Neural cell (in vitro differentiated cells): ENCODE data around the gene NRP2. TPM values are rescaled to one million over a fixed set of nuclear protein-coding genes. Genes with fewer than 3 reads are reported as not detected.
A peak's percentile ranks its signal among the peaks of the same experiment; 100 is the strongest.

Experiments used
- H2AFZ ChIP-seq: fragments of 200-600, 300-800 bp; sonication (generic), shearing (Covaris generic); 2 replicates; pipeline ENCODE4 v1.6.0; 2014; ENCODE audit warnings: low read depth, mild to moderate bottlenecking, antibody characterized with exemption, low read length, moderate library complexity
- H3F3A ChIP-seq: fragments of 200-600 bp; shearing (Covaris generic); 2 replicates; pipeline ENCODE4 v1.6.1; 2016; ENCODE audit warnings: mild to moderate bottlenecking, moderate library complexity, mixed read lengths, antibody characterized with exemption, low read length; ENCODE audit not compliant: insufficient read depth, poor library complexity, severe bottlenecking
- H3K27ac ChIP-seq: fragments of 200-600, 300-800 bp; sonication (generic), shearing (Covaris generic); 2 replicates; pipeline ENCODE4 v1.5.1; 2014; ENCODE audit warnings: mild to moderate bottlenecking, low read length, moderate library complexity
- H3K27me3 ChIP-seq: fragments of 300-800, 200-600 bp; sonication (generic), shearing (Covaris generic); 2 replicates; pipeline ENCODE4 v1.6.0; 2014; ENCODE audit warnings: mild to moderate bottlenecking, low read depth, low read length, moderate library complexity; ENCODE audit not compliant: insufficient read depth
- H3K36me3 ChIP-seq: fragments of 300-800, 200-600 bp; sonication (generic), shearing (Covaris generic); 2 replicates; pipeline ENCODE4 v1.5.1; 2014; ENCODE audit warnings: mild to moderate bottlenecking, antibody characterized with exemption, low read length, moderate library complexity; ENCODE audit not compliant: insufficient read depth
- H3K4me2 ChIP-seq: fragments of 300-800, 200-600 bp; sonication (generic), shearing (Covaris generic); 2 replicates; pipeline ENCODE4 v1.6.0; 2014; ENCODE audit warnings: mild to moderate bottlenecking, low read length
- H3K4me3 ChIP-seq: fragments of 300-800, 200-600 bp; sonication (generic), shearing (Covaris generic); 2 replicates; pipeline ENCODE4 v1.5.1; 2014; ENCODE audit warnings: mild to moderate bottlenecking, low read length, moderate library complexity
- H3K79me2 ChIP-seq: fragments of 200-600 bp; shearing (Covaris generic); replicated peaks from 2 replicates; pipeline ENCODE4 v1.6.0; 2014; ENCODE audit warnings: mild to moderate bottlenecking, low read length, moderate library complexity; ENCODE audit not compliant: insufficient read depth
- H3K9ac ChIP-seq: fragments of 300-800, 200-600 bp; sonication (generic), shearing (Covaris generic); 2 replicates; pipeline ENCODE4 v1.6.1; 2016; ENCODE audit warnings: mild to moderate bottlenecking, low read length, mixed read lengths
- H3K9me2 ChIP-seq: fragments of 200-600 bp; shearing (Covaris generic); 2 replicates; pipeline ENCODE4 v1.6.1; 2016; ENCODE audit warnings: mild to moderate bottlenecking, low read length, mixed read lengths; ENCODE audit not compliant: insufficient read depth
- H3K9me3 ChIP-seq: fragments of 200-600, 300-800 bp; sonication (generic), shearing (Covaris generic); 2 replicates; pipeline ENCODE4 v1.6.1; 2016; ENCODE audit warnings: mild to moderate bottlenecking, mixed run types, low read length, moderate library complexity, mixed read lengths
- H4K20me1 ChIP-seq: fragments of 200-600 bp; shearing (Covaris generic); 2 replicates; pipeline ENCODE4 v1.6.1; 2016; ENCODE audit warnings: mild to moderate bottlenecking, mixed run types; ENCODE audit not compliant: insufficient read depth
- EP300 ChIP-seq: fragments of 450-650 bp; conservative IDR thresholded peaks from 2 replicates; pipeline ENCODE4 v1.6.1; 2014; ENCODE audit warnings: antibody characterized with exemption, mild to moderate bottlenecking, moderate library complexity; ENCODE audit not compliant: poor library complexity, severe bottlenecking
- EZH2 ChIP-seq: fragments of 200-600, 300-800 bp; shearing (Covaris generic), sonication (generic); IDR thresholded peaks from 2 replicates; pipeline ENCODE4 v1.6.1; 2014; ENCODE audit warnings: antibody characterized with exemption, low read length, borderline replicate concordance, mild to moderate bottlenecking; ENCODE audit not compliant: insufficient read depth, poor library complexity, severe bottlenecking
- MXI1 ChIP-seq: fragments of 450-650 bp; conservative IDR thresholded peaks from 2 replicates; pipeline ENCODE4 v1.6.1; 2014; ENCODE audit warnings: antibody characterized with exemption, mild to moderate bottlenecking; ENCODE audit not compliant: poor library complexity, severe bottlenecking
- POLR2AphosphoS5 ChIP-seq: IDR thresholded peaks from 2 replicates; pipeline ENCODE4 v1.6.1; 2012
- RAD21 ChIP-seq: fragments of 450-650 bp; conservative IDR thresholded peaks from 2 replicates; pipeline ENCODE4 v1.6.1; 2014; ENCODE audit warnings: antibody characterized with exemption, mild to moderate bottlenecking, moderate library complexity
- REST ChIP-seq: IDR thresholded peaks from 2 replicates; pipeline ENCODE4 v1.6.1; 2012; ENCODE audit warnings: borderline replicate concordance
- SMC3 ChIP-seq: fragments of 450-650 bp; conservative IDR thresholded peaks from 2 replicates; pipeline ENCODE4 v1.6.1; 2014; ENCODE audit warnings: antibody characterized with exemption, mild to moderate bottlenecking, moderate library complexity; ENCODE audit not compliant: poor library complexity
- TAF1 ChIP-seq: IDR thresholded peaks from 2 replicates; pipeline ENCODE4 v1.6.1; 2012; ENCODE audit warnings: low read depth
- polyA plus RNA-seq: library from polyadenylated mRNA; depleted of rRNA; stranded (reverse); fragments of >200 nt; gene quantifications from 2 replicates; pipeline ENCODE4 v1.2.3, GENCODE V29; 2014
- TF ChIP-seq, protein P1 (sequence below): fragments of 450-650 bp; IDR thresholded peaks from 2 replicates; pipeline ENCODE4 v1.5.1; 2014; ENCODE audit warnings: antibody characterized with exemption, mild to moderate bottlenecking, moderate library complexity; ENCODE audit not compliant: poor library complexity, severe bottlenecking

NRP2 gene
- polyA plus RNA-seq, 1 donor from 2014 or later: 30.2 TPM

- H3K9ac ChIP-seq: no peak overlapping the region
- H3K9me2 ChIP-seq: no peaks in the 10 kb centered on the region
- H3K27ac ChIP-seq: no peak overlapping the region
- H3K27me3 ChIP-seq: peaks cover 20% of the 10 kb centered on the region
- H3K4me3 ChIP-seq: no peak overlapping the region
- H3K9me3 ChIP-seq: no peaks in the 10 kb centered on the region
- H3F3A ChIP-seq: no peaks in the 10 kb centered on the region
- H2AFZ ChIP-seq: no peak overlapping the region
- TF ChIP-seq RAD21 (no peak), TAF1 (no peak), EP300 (no peak), SMC3 (no peak), EZH2 (no peak), MXI1 (no peak), REST (no peak), POLR2AphosphoS5 (no peak)
- TF ChIP-seq, protein P1, sequence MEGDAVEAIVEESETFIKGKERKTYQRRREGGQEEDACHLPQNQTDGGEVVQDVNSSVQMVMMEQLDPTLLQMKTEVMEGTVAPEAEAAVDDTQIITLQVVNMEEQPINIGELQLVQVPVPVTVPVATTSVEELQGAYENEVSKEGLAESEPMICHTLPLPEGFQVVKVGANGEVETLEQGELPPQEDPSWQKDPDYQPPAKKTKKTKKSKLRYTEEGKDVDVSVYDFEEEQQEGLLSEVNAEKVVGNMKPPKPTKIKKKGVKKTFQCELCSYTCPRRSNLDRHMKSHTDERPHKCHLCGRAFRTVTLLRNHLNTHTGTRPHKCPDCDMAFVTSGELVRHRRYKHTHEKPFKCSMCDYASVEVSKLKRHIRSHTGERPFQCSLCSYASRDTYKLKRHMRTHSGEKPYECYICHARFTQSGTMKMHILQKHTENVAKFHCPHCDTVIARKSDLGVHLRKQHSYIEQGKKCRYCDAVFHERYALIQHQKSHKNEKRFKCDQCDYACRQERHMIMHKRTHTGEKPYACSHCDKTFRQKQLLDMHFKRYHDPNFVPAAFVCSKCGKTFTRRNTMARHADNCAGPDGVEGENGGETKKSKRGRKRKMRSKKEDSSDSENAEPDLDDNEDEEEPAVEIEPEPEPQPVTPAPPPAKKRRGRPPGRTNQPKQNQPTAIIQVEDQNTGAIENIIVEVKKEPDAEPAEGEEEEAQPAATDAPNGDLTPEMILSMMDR: no peak
- H3K36me3 ChIP-seq: no peaks in the 10 kb centered on the region
- H4K20me1 ChIP-seq: no peaks in the 10 kb centered on the region
- no peak overlapping the region for H3K4me2 ChIP-seq
- peaks cover 1% of the 10 kb centered on the region for H3K79me2 ChIP-seq
Measured at GRCh38 chr2:205679410-205680009, 2.8 kb upstream of the NRP2 start.

- Histone ChIP-seq H2AFZ (no peak overlapping the region), H3K79me2 (peaks cover 4% of the 10 kb centered on the region), H3K9ac (no peak overlapping the region), H3F3A (no peaks in the 10 kb centered on the region), H3K36me3 (no peaks in the 10 kb centered on the region), H4K20me1 (no peaks in the 10 kb centered on the region), H3K27ac (no peak overlapping the region), H3K4me3 (no peak overlapping the region), H3K4me2 (no peak overlapping the region), H3K9me2 (no peaks in the 10 kb centered on the region), H3K9me3 (no peaks in the 10 kb centered on the region), H3K27me3 (peaks cover 25% of the 10 kb centered on the region)
- TF ChIP-seq MXI1: no peak
- TF ChIP-seq, protein P1: peak; percentile 68
- no peak for TF ChIP-seq EP300
- peak; percentile 58 for TF ChIP-seq SMC3
- no peak for TF ChIP-seq POLR2AphosphoS5
- no peak for TF ChIP-seq REST
- no peak for TF ChIP-seq TAF1
- peak; percentile 66 for TF ChIP-seq RAD21
- no peak for TF ChIP-seq EZH2
Measured at GRCh38 chr2:205680067-205680466, 2.2 kb upstream of the NRP2 start.
